Stimulated activated CD8-positive, alpha-beta memory T cell treated with anti-CD3 and anti-CD28 coated beads, Interleukin-4, amount 100 ng/mL, for 24 hours (primary cell): ENCODE data around the gene VDAC1.

ENCODE experiments used
- DNase-seq: peaks from one replicate; pipeline ENCODE4 v3.0.0-alpha.2; 2020; ENCODE audit warnings: low read depth

The VDAC1 gene

GRCh38 chr5:133926489-133927299, 78.1 kb downstream of the VDAC1 start:
- DNase-seq, result no peak

DNA sequence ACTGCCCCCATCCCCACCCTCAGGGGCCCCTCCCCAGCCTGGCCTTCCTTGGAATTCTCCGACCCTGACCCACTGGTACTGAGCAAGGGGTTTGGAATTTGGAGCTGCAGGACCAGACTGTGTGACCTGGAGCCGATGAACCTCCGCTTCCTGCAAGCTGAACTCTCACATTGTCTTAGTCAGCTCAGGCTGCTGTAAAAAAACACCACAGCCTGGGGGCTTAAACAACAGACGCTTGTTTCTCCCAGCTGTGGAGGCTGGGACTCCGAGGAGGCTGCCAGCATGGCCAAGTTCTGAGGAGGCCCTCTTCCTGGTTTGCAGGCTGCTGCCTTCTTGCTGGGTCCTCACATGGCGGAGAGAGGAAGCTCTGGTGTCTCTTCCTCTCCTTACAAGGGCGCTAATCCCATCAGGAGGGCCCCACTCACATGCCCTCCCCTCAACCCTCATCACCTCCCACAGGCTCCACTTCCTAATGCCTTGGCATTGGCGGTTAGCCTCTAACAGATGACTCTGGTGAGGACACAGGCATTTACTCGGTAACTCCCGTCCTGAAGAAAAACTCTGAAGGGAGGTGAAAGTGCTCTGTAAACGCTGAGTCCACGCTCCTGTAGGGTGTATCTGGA, 78.8 kb downstream of the VDAC1 start:
- no peak for DNase-seq

GRCh38 chr5:133925269-133925668, 79.5 kb downstream of the VDAC1 start:
- no peak for DNase-seq

DNA sequence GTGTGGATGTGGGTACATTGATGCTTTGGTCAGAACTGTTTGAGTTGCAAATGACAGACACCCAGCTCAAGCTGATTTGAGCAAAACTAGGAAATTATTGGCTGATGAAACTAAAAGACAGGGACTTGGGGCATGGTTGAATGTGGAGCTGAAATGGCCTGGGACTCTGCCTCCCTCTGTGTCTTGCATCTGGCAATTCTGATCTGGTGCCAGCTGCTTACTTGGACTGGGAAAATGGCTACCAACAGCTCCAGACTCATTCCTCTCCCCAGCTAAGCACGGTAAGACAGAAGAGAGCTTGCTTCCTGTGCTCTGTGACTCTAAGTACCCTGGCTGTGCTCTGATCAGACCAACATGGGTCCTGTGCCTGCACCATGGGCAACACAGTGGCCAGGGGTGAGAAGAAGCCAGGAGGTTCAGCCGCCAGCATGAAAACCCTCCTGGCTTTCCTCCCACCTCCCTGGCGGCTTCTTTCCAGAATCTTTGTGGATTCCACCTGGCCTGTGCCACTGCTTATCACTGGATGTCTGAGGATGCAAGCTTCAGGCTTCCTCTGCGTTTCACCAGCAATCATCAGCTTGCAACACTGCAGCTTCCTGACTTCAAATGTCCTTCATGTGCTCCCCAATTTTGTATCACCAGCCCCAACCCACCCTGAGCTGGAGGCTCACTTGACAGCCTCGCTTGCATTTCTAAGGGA, 80.4 kb downstream of the VDAC1 start:
- no peak for DNase-seq

DNA sequence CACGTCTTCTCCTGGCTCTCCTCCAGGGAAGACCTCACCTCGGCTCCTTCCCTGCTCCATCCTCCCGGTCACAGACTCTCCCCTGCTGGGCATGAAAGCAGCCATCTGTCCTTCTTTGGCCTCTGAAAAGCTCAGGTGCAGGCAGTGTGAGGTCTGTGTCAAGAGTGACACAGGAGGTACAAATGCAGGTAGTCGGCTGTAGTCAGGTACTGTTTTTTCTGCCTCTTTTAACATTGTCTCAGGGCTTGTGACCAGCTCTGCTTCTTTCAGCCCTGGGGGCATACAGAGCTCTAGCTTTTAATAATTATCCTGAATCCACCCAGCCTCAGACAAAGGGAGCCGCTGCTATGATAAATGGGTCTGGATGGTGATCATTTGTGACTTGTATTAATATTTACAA, 82.8 kb downstream of the VDAC1 start:
- no peak for DNase-seq
